ENCODE results near the gene RYR1.

GRCh38 chr19:38448225-38448624 lies 14.7 kb downstream of the RYR1 start:
- no peak for TF ChIP-seq FOXM1 (IDR thresholded peaks at IDR 0.05; ENCODE audit: low read depth)
- TF ChIP-seq CTCF (IDR thresholded peaks at IDR 0.05) = no peak
- no peak for TF ChIP-seq REST (IDR thresholded peaks at IDR 0.05; ENCODE audit: low read depth, low read length)
- no peak for TF ChIP-seq MAX (IDR thresholded peaks at IDR 0.05; ENCODE audit: low read depth)
- no peak for TF ChIP-seq TAF1 (IDR thresholded peaks at IDR 0.05; ENCODE audit: borderline replicate concordance, low read depth, low read length)
- TF ChIP-seq NFIC (IDR thresholded peaks at IDR 0.05; ENCODE audit: borderline replicate concordance) = no peak
- no peak for TF ChIP-seq RAD21 (IDR thresholded peaks at IDR 0.05; ENCODE audit: low read length)
- TF ChIP-seq CHD2 (IDR thresholded peaks at IDR 0.05; ENCODE audit: low read length, partially characterized antibody) = no peak
- TF ChIP-seq GABPA (IDR thresholded peaks at IDR 0.05; ENCODE audit: low read depth) = no peak

Measured in SK-N-SH (cell line).